Adipose tissue (tissue), 3 donors: ENCODE data around the gene IFITM5. TPM values are rescaled to one million over a fixed set of nuclear protein-coding genes. Genes with fewer than 3 reads are reported as not detected.
A peak's percentile ranks its signal among the peaks of the same experiment; 100 is the strongest.
"Not testable (repeated sequence)": the region's sequence is repeated elsewhere in the genome, so short reads cannot be mapped to it uniquely, and the experiment has no call there.

Experiments used
- H3K27ac ChIP-seq: one replicate; pipeline ENCODE4 v1.5.1; 2013; ENCODE audit warnings: low read depth, low read length
- WGBS, 3 donors: extraction: QIAGEN DNeasy Blood & Tissue Kit; methylation state at CpG; one replicate each; pipeline ENCODE4 v1.1.7; 2013; 5-methylcytosine and 5-hydroxymethylcytosine counted together
- polyA plus RNA-seq, 3 donors: library from polyadenylated mRNA; stranded (reverse); fragments of 200-250 nt; gene quantifications; one replicate each; pipeline ENCODE4 v1.2.3, GENCODE V29; 2013
- donor health status: healthy with polysubstance abuse.
- donor health status: Bipolar disorder and iron deficiency.
- donor health status: healthy.

The IFITM5 gene
- polyA plus RNA-seq, 3 donors, result 0.35 TPM; not detected in 2

- no peak overlapping the region for H3K27ac ChIP-seq
- 40 to 58% (median 55%) methylated on average over 24 to 32 of the region's 32 CpGs for WGBS, 3 donors
Measured at GRCh38 chr11:315516-315994, 16.2 kb upstream of the IFITM5 start.

DNA sequence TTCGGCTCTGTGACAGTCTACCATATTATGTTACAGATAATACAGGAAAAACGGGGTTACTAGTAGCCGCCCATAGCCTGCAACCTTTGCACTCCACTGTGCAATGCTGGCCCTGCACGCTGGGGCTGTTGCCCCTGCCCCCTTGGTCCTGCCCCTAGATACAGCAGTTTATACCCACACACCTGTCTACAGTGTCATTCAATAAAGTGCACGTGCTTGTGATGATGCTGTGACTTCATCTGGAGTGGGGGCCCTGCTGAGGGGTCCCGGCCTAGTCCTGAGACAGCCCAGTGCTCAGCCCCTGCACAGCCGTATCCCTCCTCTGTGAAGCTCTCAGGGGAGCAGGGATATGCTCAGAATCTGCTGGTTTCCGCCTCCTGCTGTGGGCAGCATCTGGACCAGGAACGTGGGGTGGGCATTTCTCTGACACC, 15.7 kb upstream of the IFITM5 start:
- no peak overlapping the region for H3K27ac ChIP-seq
- 50 to 70% (median 55%) methylated on average over 9 of the region's 9 CpGs for WGBS, 3 donors

- H3K27ac ChIP-seq, result peak overlapping the region; percentile 87
- WGBS, 3 donors, result 37 to 59% (median 43%) methylated on average over 6 of the region's 6 CpGs
Measured at GRCh38 chr11:314554-314875, 15.2 kb upstream of the IFITM5 start.

GRCh38 chr11:313787-314553, 14.6 kb upstream of the IFITM5 start, which contains the start of gene IFITM1:
Gene IFITM1 (plus strand): TSS chr11:314040. CDS start chr11:314171, 131 bp downstream.
- peak within 1 kb of the TSS; percentile 87 for H3K27ac ChIP-seq
- 4 to 48% (median 4%) methylated on average over 18 of the region's 18 CpGs for WGBS, 3 donors

DNA sequence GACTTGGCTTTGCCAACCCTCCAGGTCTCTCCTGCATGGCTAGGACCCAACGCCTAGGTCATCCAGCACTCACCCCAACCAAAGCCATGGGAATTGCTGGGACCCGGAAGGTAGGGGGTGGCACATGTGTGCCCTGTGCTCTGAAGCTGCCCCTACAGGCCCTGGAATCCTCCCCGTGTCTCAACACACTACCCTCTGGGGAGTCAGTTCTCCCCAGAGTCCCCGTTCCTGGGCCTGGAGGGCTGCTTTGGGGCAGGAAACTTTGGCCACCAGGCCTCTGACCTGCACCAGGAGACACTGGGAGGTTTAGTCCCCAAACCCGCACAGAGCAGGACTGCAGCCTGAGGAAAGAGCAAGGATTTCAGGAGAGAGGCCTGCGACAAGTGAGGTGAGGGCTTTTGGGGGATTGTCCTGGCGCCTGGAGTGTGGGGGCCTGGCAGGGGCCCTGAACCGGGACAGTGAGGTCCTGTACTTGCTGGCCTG, 14.0 kb upstream of the IFITM5 start:
- 43 to 75% (median 56%) methylated on average over 8 of the region's 8 CpGs for WGBS, 3 donors
- H3K27ac ChIP-seq, result peak overlapping the region; percentile 87

DNA sequence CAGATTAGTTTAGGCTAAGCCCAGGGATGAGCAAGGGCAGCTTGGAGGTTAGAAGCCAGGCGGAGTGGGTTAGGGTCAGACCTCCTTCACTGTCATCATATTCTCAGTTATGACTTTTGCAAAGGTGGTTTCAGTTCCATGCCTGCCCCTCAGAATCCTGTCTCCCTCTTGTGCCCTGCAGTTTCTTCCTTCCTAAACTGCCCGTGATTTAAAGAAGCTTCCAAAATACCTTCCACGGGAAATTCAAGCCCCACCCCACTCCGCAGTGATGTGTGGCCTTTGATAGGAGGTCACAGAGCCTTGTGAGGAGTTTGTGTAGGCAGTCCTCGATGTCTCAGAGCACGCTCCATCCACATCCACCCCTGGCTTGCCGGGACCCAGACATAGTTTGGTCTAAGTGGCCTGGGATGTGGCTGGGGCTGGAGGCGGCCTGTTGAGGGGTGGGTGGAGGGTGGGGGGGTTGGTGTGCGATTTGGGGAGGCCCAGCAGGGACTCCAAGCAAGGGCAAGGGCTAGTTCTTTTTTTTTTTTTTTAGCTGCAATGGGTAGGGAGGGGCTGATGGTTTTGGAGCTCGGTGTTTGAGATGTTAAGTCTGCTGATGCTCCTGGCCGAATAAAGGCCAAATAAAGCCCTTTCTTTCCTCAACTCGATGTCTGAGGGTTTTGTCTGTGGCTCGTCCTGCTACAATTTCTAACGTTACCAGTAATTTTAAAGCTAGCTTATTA, 12.9 kb upstream of the IFITM5 start:
- H3K27ac ChIP-seq, result no peak overlapping the region
- 53 to 58% (median 56%) methylated on average over 14 of the region's 14 CpGs for WGBS, 3 donors

- not testable (repeated sequence) for H3K27ac ChIP-seq
- WGBS, 3 donors, result 0 to 9% (median 1%) methylated on average over 6 to 10 of the region's 71 CpGs
Measured at GRCh38 chr11:311013-311748, 11.9 kb upstream of the IFITM5 start.

DNA sequence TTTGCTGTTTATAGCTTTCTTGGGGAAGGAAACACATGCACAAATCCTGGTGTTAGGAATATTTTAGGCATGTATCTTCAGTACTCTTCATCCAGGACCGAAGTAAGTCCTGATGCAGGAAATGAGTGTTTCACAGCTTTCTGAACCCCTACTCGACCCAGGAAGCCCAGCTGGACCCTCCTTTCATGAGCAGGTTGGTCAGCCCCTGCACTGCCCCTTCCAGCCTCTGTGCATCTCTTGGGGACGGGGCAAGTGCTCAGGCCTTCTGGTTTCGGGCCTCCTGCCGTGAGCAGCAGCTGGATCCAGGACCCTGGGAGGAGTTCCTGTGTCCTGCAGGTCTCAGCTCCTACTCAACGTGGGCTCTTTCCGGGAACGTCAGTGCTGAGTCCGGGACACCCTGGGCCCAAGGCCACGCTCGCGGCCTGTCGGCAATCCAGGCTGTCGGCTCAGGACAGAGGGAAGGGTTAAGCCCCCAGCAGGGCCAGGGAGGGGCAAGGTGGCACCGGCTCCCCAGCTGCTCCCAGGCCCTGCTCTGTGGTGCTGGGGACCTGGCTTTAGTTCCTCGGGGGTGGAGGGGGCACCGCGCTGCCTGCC, 10.8 kb upstream of the IFITM5 start:
- H3K27ac ChIP-seq, result peak overlapping the region; percentile 74
- 6 to 20% (median 12%) methylated on average over 5 of the region's 18 CpGs for WGBS, 3 donors

DNA sequence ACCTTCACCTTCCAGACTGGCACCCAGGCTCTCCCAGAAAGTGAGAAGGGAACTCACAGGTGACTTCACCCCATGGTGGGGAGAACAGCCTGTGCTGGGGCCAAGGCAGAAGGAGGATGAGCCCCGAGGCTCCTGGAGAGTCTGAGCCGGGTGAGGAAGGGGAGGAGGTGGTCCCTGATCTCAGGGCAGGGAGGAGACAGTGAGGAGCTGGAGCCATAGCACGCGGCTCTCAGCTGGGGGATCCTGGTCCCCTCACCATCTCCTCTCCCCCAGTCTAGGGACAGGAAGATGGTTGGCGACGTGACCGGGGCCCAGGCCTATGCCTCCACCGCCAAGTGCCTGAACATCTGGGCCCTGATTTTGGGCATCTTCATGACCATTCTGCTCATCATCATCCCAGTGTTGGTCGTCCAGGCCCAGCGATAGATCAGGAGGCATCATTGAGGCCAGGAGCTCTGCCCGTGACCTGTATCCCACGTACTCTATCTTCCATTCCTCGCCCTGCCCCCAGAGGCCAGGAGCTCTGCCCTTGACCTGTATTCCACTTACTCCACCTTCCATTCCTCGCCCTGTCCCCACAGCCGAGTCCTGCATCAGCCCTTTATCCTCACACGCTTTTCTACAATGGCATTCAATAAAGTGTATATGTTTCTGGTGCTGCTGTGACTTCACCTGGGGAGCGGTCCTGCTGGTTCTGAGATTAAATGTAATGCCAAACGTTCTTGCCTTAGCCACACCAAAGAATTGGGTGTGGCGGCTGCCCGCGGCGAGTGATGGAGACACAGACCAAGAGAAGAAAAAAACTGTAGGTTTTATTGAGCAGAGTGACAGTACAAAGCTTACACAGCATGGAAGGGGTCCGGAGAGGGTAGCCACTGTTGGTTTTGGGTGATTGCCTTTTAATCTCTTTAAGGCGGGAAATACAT, 9.7 kb upstream of the IFITM5 start:
- H3K27ac ChIP-seq, result peak overlapping the region; percentile 74
- WGBS, 3 donors, result 35 to 63% (median 35%) methylated on average over 20 to 24 of the region's 24 CpGs

- WGBS, 3 donors, result 2 to 26% (median 5%) methylated on average over 20 to 28 of the region's 28 CpGs
- H3K27ac ChIP-seq, result peak within 1 kb of the TSS; percentile 83
Measured at GRCh38 chr11:307766-308708, 8.7 kb upstream of the IFITM5 start, which contains the start of gene IFITM2. Gene IFITM2 (plus strand): TSS chr11:307816. CDS start chr11:308193, 377 bp downstream.

GRCh38 chr11:306645-307371, 7.5 kb upstream of the IFITM5 start:
- 84 to 88% (median 87%) methylated on average over 17 of the region's 17 CpGs for WGBS, 3 donors
- H3K27ac ChIP-seq, result peak overlapping the region; percentile 83

DNA sequence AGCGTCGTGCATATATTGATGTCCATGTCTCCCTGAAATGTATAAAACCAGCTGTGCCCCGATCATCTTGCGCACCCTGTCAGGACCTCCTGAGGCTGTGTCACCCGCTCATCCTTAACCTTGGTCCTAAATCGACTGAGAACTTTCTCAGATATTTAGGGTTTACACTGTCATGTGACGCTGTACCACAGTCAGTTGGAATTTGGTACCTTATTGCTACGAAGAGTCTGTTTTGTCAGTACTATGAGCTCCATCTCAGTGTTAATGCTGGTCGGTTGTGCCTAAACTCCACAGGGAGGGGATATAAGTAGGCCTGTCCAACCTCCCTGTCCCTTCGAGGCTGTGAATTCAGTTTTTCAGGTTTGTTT, 6.5 kb upstream of the IFITM5 start:
- no peak overlapping the region for H3K27ac ChIP-seq
- 80 to 93% (median 91%) methylated on average over 10 of the region's 10 CpGs for WGBS, 3 donors

- H3K27ac ChIP-seq, result no peak overlapping the region
- 28 to 39% (median 38%) methylated on average over 19 of the region's 19 CpGs for WGBS, 3 donors
Measured at GRCh38 chr11:304915-305843, 5.9 kb upstream of the IFITM5 start.

- H3K27ac ChIP-seq, result no peak overlapping the region
- 81 to 87% (median 86%) methylated on average over 52 of the region's 52 CpGs for WGBS, 3 donors
Measured at GRCh38 chr11:304061-304506, 4.8 kb upstream of the IFITM5 start.

DNA sequence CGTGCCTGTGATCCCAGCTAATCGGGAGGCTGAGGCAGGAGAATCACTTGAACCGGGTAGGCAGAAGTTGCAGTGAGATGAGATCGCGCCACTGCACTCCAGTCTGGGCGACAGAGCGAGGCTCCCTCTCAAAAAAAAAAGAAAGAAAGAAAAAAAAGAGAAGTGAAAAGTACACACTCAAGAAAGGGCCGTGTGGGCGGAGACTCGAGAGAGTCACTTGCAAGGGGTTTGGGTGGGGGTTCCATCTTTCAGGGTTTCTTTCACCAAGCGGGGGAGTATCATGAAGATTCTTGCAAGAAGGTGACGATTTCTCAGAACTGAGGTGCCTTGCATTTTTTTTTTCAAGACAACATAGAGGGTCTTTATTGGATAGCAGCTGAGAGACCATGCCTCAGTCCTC, 4.0 kb upstream of the IFITM5 start:
- WGBS, 3 donors, result 79 to 87% (median 80%) methylated on average over 12 of the region's 12 CpGs

More for the DNA sequence above, 4.0 kb upstream of the IFITM5 start:
- H3K27ac ChIP-seq, result no peak overlapping the region
